ENCODE data around the gene TTYH1. TPM values are rescaled to one million over a fixed set of nuclear protein-coding genes. Genes with fewer than 3 reads are reported as not detected.

The TTYH1 gene
- total RNA-seq, 1 donor from 2014 or later: 6.0 TPM

DNA sequence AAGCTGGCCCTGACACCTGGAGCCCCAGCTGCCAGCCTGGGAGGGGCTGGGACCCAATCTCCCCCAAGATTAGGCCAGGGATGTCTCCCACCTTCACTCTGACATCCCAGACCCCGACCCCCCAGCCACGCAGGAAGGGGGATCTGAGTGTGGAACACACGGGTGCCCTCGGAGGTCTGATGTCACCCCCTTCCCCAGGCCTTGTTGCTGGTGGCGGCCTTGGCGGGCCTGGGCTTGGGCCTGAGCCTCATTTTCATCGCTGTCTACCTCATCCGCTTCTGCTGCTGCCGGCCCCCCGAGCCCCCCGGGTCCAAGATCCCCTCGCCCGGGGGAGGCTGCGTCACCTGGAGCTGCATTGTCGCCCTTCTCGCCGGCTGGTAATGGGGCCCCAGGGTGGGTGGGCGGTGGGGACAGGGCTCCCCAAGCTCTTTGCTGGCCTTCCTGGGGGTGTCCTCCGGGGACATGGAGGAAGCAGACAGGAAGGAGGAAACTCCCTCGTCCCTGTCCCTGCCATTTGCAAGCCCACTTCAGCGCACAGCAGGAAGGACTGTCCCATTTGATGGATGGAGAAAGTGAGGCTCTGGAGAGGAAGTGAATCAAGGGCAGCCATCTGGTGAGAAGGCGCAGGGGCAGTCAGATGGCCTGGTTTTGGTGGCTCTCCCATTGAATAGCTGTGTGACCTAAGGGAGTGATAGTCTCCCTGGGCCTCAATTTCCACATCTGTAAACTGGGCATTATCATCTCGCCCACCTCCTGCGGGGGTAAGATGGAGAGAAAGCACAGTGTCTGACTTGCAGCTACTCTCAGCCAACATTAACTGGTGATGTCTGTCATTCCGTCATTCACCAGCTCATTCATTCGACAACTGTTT, 3.9 kb downstream of the TTYH1 start:
- peaks cover 18% of the 10 kb centered on the region for H3K4me1 Mint-ChIP-seq
- no peak for DNase-seq (ENCODE audit: low spot score in 2 of 2, unreplicated experiment in 2 of 2)
- peaks cover 82% of the 10 kb centered on the region for H3K27me3 Mint-ChIP-seq (ENCODE audit: low read depth)
- no peak overlapping the region for H3K27ac Mint-ChIP-seq
- no peak overlapping the region for H3K4me3 Mint-ChIP-seq
- H3K36me3 Mint-ChIP-seq: no peaks in the 10 kb centered on the region
- TF ChIP-seq, protein P1, sequence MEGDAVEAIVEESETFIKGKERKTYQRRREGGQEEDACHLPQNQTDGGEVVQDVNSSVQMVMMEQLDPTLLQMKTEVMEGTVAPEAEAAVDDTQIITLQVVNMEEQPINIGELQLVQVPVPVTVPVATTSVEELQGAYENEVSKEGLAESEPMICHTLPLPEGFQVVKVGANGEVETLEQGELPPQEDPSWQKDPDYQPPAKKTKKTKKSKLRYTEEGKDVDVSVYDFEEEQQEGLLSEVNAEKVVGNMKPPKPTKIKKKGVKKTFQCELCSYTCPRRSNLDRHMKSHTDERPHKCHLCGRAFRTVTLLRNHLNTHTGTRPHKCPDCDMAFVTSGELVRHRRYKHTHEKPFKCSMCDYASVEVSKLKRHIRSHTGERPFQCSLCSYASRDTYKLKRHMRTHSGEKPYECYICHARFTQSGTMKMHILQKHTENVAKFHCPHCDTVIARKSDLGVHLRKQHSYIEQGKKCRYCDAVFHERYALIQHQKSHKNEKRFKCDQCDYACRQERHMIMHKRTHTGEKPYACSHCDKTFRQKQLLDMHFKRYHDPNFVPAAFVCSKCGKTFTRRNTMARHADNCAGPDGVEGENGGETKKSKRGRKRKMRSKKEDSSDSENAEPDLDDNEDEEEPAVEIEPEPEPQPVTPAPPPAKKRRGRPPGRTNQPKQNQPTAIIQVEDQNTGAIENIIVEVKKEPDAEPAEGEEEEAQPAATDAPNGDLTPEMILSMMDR (IDR thresholded peaks at IDR 0.05; ENCODE audit: unreplicated experiment): no peak
- peaks cover 2% of the 10 kb centered on the region for H3K9me3 Mint-ChIP-seq

DNA sequence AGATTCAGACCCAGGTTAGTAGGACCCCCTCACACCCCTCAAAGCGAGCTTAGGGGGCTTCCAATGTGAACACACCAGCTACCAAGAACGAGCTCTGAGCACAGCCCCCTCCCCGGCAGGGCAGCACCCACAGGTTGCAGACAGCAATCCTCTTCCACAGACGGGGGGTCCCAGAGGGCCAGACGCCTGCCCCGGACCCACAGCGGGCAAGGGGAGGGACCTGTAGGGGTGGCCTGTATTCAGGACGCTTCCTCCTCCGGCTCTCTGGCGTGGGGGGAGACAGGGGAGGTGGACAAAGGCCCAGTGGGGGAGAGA, 4.8 kb downstream of the TTYH1 start:
- Mint-ChIP-seq H3K4me3 (peak overlapping the region; percentile 30), H3K4me1 (peaks cover 18% of the 10 kb centered on the region), H3K36me3 (no peaks in the 10 kb centered on the region), H3K27me3 (ENCODE audit: low read depth) (peaks cover 82% of the 10 kb centered on the region), H3K27ac (no peak overlapping the region), H3K9me3 (no peaks in the 10 kb centered on the region)
- TF ChIP-seq, protein P1 (IDR thresholded peaks at IDR 0.05; ENCODE audit: unreplicated experiment): no peak
- DNase-seq (ENCODE audit: low spot score in 2 of 2, unreplicated experiment in 2 of 2): no peak

DNA sequence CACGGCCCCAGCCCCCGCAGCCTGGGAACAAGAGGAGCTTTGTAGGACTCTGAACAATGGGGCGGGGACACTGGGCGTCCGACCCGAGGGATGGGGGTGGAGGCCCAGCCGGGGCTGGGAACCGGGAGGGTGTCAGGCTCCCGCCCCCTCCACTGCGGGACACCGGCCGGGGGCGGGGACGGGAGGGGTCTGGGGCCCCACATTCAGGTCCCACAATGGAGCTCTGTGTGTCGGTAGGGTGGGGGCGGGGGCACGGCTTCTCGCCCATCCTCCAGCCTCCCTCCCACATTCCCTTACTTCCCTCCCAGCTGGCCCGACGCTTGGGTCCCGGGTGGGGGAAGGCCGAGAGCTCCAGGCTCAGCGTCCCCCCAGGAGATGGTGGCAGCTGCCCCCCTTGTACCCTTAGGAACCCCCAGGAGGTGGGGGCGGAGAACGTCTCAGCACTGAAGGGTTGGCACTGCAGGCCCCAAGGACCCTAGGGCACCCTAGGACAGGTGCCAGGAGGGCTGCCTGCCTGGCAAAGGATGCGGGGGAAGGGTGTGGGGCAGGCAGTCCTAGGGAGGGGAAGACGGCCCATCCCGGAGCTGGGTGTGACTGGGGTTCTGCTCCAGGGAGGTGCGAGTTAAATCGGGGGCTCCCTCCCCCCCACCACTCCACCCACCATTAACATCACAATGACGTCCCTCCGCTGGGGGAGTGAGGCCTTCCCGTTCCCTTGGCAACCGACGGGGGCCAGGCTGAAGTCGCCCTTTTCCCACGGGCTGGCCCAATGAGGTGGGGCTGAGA, 5.3 kb downstream of the TTYH1 start:
- Mint-ChIP-seq H3K36me3 (no peaks in the 10 kb centered on the region), H3K9me3 (no peaks in the 10 kb centered on the region), H3K4me1 (peaks cover 18% of the 10 kb centered on the region), H3K27ac (no peak overlapping the region), H3K4me3 (peak overlapping the region; percentile 52), H3K27me3 (ENCODE audit: low read depth) (peaks cover 86% of the 10 kb centered on the region)
- no peak for DNase-seq (ENCODE audit: low spot score in 2 of 2, unreplicated experiment in 2 of 2)
- TF ChIP-seq, protein P1 (IDR thresholded peaks at IDR 0.05; ENCODE audit: unreplicated experiment): no peak

DNA sequence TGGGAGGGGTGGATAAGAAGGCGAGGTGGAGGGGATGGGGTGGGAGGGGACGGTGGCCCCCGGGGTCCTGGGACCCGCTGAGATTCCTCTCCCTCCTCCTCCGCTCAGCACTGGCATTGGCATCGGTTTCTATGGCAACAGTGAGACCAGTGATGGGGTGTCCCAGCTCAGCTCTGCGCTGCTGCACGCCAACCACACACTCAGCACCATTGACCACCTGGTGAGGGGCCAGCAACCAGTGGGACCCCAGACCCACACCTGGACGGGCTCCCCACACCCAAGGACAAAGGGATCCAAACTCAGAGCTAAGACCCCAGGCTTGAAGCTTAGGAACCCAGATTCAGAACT, 5.9 kb downstream of the TTYH1 start:
- H3K27ac Mint-ChIP-seq: no peak overlapping the region

DNA sequence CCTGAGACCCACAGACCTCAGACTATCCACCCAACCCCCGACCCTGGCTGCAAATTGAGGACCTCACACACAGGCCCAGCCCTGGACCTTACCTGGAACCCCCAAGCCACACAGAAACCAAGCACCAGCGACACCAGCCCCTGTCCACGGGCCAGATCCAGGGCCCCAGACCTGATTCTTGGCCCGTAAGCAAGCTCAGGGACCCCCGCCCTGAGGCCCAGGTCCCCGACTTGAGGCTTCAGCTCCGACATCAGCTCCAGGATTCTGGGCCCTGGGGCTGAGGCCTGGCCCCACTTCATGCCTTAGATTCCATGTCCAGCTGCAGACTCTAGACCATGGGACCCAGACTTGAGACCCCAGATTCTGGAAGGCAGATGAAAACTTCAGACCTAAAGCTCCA, 6.3 kb downstream of the TTYH1 start:
- Mint-ChIP-seq H3K4me1 (peaks cover 18% of the 10 kb centered on the region), H3K4me3 (no peak overlapping the region), H3K36me3 (no peaks in the 10 kb centered on the region), H3K27ac (no peak overlapping the region), H3K9me3 (no peaks in the 10 kb centered on the region), H3K27me3 (ENCODE audit: low read depth) (peaks cover 86% of the 10 kb centered on the region)
- TF ChIP-seq, protein P1 (IDR thresholded peaks at IDR 0.05; ENCODE audit: unreplicated experiment): no peak
- DNase-seq (ENCODE audit: low spot score in 2 of 2, unreplicated experiment in 2 of 2): no peak

More for the DNA sequence above, 5.9 kb downstream of the TTYH1 start:
- Mint-ChIP-seq H3K27me3 (ENCODE audit: low read depth) (peaks cover 86% of the 10 kb centered on the region), H3K4me3 (no peak overlapping the region), H3K4me1 (peaks cover 18% of the 10 kb centered on the region), H3K36me3 (no peaks in the 10 kb centered on the region), H3K9me3 (no peaks in the 10 kb centered on the region)
- no peak for DNase-seq (ENCODE audit: low spot score in 2 of 2, unreplicated experiment in 2 of 2)
- TF ChIP-seq, protein P1 (IDR thresholded peaks at IDR 0.05; ENCODE audit: unreplicated experiment): no peak
